Cerebellar nuclear complex (tissue), 1 donor: ENCODE results near the gene IFIT3.
A peak's percentile ranks its signal among the peaks of the same experiment; 100 is the strongest.

Source experiments
- DNase-seq, 2 experiments: peaks; one replicate each; lab custom pipeline; 2025; lab: John Stamatoyannopoulos, UW

Gene IFIT3

DNA sequence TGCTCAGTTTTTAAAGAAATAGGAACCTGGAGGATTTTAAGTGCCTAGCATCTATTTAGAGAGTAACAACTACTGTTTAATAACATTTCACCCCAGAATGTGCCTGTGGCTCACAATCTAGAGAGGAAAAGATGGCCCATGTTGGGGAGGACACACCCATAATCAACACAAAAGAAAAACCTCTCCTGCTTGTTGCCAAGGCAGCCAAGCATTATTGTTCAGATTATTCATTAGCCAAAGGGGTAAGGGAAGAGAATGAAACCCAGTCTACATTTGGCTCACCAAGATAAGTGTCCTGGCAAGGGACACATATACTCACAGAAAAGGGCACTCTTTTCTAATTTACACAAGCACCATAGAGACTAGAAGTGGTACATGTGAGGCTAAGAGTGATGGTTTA, 32.4 kb downstream of the IFIT3 start:
- no peak for DNase-seq

DNA sequence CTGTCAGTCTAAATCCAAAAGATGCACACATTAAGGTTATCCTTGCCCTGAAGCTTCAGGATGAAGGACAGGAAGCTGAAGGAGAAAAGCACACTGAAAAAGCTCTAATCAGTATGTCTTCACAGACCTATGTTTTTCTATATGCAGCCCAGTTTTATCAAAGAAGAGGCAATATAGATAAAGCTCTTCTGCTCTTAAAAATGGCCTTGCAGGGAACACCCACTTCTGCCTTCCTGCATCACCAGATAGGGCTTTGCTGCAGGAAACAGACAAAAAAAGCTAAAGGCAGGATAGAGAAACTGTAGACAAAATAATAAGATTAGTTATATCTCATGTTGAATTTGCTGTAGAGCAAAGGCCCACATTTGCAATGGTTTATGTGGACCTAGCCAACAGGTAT, 35.1 kb downstream of the IFIT3 start:
- no peak for DNase-seq

GRCh38 chr10:89363729-89364442, 36.1 kb downstream of the IFIT3 start:
- DNase-seq, result no peak

DNA sequence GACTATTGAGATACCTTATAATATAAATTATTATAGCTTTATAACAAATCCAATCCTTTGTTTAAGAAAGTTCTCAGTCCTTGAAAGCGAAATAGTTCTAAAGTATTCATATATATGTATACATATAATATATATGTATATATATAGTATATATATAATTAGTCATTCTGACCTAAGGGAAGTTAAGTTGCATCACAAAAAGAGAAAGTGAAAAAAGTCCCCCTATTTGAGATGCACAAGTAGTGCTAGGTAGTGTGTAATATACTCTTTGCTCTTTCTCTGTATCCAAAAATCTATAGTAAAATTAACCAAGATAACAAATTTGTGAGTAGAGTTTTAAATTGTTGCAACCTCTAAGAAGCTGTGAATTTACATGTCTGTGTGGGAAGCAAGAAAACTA, 36.7 kb downstream of the IFIT3 start:
- no peak for DNase-seq

DNA sequence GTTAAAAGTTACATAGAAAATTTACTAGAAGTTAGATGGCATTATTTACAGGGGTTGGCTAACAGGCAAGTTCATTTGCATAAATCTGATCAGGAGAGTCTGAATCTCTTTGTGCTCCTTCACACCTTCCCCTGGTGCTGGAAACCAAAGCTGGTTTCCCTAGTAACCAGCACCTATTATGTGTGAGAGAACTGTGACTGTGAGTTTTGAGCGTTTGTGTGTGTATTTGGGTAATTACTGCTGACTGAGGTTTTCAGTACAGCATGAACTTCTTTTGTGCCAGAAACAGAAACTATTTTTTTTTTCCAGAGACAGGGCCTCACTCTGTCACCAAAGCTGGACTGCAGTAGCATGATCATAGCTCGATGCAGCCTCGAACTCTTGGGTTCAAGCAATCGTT, 39.7 kb downstream of the IFIT3 start:
- no peak for DNase-seq

DNA sequence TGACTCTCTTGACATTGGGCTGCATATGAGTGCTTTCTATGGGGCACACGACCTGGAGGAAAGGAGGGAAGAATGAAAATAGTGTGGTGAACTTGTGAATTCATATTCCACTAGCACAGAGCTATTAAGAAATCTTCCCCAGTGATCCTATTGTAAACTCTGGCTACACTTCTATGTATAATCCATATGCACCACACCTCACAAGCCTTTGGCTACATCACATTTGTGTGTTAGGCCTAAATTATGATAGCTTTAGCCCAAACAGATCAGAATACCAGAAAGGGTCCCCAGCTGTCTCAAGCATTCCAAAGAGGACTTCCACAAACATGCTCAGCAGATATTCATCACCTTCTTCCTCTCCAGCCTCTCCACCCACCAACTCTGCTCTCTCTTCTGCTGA, 40.3 kb downstream of the IFIT3 start:
- DNase-seq, result no peak

DNA sequence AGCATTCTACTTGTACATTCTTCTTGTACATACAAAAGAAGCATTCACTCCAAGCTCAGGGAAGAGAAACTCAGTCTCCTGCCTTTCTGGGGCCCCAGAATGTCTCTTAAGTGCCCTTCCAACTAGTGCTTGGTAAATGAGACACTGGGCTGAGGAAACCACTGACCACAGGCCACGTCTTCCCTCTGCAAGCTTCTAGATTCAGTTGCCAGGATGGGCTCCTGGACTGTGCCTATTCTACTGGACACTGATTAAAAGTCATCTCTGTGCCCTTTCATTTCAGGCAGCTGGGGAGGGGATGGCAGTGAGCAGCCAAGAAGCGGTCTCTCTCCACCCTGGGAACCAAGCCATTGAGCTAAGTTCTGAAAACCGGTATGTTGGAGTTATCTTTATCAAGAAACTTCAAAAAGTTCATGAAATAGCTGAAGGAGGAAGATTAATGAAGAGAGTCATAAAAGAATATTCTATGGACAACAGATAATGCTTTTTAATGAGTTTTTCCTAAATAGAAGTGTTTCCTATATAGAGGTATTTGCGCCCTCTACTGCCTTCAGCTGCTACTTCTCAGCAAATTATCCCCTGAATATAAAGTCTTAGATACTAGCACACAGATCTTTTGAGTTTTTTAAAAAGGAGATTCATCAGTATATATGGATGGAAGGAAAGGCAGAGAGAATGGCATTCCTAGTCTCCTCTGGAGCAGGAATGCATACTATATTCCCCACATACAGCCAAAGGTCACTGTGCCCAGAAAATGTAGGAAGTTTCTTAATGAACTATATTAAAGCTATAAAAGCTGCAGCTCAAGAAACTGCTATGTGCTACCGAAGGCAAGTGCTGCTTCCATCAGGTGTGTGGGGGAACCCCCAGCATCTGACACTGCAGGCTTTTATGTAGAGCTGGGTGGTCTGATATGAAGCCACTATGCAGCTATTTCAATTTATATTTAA, 41.6 kb downstream of the IFIT3 start:
- DNase-seq, result no peak

DNA sequence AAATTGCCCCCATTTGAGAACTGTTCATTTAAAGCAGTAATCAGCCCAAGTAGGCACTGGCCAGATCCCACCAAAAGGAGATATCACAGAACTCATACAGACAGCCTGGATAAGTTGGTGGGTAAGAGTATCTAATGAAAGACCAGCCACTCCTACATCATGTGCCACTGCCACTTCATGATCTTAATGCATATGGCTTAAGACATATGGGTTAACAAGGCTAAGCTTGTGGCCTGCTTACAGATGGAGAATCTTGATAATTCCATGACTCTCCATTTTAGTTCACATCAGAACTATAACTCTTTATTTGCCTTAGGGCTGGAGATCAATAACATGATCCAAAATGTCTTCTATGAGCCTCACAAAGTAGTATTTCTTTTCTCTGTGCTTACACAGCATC, 43.3 kb downstream of the IFIT3 start:
- no peak for DNase-seq

DNA sequence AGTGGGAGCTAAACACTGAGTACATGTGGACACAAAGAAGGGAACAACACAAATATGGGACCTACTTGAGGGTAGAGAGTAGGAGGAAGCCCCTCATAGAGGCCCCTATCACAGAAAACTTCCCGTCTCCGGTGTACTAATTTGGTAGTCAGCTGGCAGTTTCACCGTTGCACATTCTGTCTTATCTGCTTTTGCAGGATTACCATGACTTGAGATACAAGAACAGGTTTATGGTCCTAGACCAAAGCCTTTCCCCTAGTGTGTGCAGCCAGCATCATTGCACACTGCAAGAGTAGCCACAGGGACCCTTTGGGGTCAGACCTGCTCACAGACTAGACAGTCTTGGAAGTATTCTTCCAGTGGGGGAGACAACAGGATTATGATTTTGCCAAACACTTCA, 44.2 kb downstream of the IFIT3 start:
- no peak for DNase-seq

DNA sequence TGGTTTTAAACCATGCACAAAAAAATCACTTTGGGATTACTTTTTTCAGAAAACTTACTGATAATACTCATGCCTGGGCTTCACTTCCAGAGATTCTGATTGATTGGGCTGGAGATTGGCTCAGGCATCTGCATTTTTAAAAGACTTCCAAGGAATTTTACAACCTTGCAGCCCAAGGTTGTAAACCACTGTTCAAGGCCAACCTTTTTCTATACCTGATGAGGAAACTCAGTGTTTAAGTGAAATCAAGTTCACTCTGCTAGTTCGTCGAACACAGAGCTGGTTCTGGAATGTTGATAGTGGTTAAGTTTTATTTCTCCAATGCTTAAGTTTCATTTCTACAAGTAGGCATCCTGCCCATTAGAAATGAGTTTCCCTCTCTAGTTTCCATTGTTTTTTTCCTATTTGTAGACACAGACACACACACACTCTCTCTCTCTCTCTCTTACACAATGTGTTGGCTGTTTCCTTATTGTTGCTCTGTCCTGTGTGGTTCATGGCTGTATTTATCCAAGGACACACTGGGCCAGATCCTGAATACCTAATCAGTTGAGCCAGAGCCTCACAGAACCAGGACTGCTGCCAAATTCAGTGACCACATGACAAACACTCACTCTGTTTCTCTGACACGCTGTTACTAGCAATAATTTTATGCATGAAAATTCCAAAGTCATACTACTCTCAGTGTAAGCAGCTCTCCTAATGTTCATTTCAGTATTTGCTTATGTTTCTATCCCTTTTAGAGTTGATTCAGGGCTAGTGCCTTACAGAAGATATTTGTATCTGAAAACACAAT, 46.3 kb downstream of the IFIT3 start:
- DNase-seq, result peak; percentile 49 to 77

- peak in 1 of 2 experiments; percentile 45 for DNase-seq
These were observed 46.9 kb downstream of the IFIT3 start for GRCh38 chr10:89374713-89375141.

- no peak for DNase-seq
These were observed 50.2 kb downstream of the IFIT3 start, which contains the start of gene IFIT1B for GRCh38 chr10:89377705-89378637. TSS of gene IFIT1B (plus strand) at chr10:89378056. CDS start at chr10:89378136, 80 bp downstream.

GRCh38 chr10:89379103-89379502, 51.3 kb downstream of the IFIT3 start:
- DNase-seq, result no peak

- no peak for DNase-seq
These were observed 55.0 kb downstream of the IFIT3 start for GRCh38 chr10:89382757-89383156.

DNA sequence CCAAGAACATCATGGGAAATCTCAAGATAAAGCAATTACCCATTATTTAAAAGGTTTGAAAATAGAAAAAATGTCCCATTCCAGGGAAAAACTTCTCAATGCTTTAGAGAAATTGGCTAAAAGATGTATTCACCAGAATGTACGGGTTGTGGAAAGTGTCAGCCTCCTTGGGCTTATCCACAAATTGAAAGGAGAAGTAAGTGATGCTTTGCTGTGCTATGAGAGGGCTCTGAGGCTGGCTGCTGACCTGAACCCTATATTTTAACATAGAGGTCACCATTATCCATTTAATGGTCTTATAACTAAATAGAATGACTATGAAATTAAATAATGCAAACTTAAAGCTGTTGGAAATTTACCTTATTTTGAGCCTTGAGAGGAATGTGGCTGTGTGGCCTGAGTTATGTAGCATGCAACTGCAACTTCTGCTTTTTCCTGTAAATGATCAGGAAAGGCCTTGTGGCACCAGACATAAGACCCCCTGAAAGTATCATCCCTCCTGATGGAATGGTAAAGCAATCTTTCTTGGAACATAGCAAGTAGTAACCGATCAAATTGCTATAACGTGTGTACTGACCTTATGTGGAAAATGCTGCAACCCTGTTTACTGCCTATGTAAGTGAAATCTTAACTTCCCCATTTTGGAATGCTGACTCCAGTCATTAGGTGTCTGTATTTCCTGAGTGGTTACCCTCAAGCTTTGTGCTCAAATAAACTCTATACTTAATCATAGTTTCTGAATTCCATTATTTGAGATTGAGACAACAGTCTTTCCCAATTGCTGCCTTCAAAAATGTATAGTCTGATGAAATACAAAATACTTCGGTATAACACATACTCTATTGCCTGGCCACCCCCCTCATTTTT, 56.9 kb downstream of the IFIT3 start:
- no peak for DNase-seq

- DNase-seq, result no peak
These were observed 61.0 kb downstream of the IFIT3 start for GRCh38 chr10:89388806-89389205.

GRCh38 chr10:89389254-89389653, 61.5 kb downstream of the IFIT3 start:
- peak in 1 of 2 experiments; percentile 3 for DNase-seq
